ENCODE results near the gene LY6G5B.

Gene LY6G5B

GRCh38 chr6:31717499-31718222, 47.9 kb downstream of the LY6G5B start:
- DNase-seq: peak; percentile 34

GRCh38 chr6:31718265-31718664, 48.5 kb downstream of the LY6G5B start:
- peak; percentile 93 for DNase-seq

- DNase-seq: no peak
Observed at GRCh38 chr6:31719001-31719400, 49.2 kb downstream of the LY6G5B start.

- no peak for DNase-seq
Observed at GRCh38 chr6:31720196-31720770, 50.5 kb downstream of the LY6G5B start.

GRCh38 chr6:31721351-31722020, 51.7 kb downstream of the LY6G5B start, which contains the start of gene LY6G6C:
Gene LY6G6C (minus strand): TSS chr6:31721746. CDS start chr6:31721679, 67 bp downstream.
- DNase-seq: no peak

GRCh38 chr6:31722173-31722572, 52.4 kb downstream of the LY6G5B start:
- no peak for DNase-seq
